ENCODE measurements around the gene BMP2K. TPM values are rescaled to one million over a fixed set of nuclear protein-coding genes. Genes with fewer than 3 reads are reported as not detected.

The BMP2K gene
- total RNA-seq, 2 experiments from 2014 or later: 4.6 to 5.6 TPM

DNA sequence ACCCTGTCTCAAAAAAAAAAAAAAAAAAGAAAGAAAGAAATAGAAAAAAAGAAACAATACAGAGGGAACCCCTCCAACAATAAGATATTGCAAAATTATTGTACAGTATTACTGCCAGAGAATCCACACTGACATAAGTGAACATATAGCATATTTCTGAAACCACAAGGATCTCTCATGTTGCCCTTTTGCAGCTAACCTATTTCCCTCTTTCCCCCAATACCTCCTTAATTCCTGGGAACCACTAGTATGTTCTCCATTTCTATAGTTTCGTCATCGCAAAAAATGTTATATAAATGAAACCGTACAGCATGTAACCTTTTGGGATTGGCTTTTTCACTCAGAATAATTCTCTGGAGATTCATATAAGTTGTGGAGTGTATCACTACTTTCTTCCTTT lies 20.0 kb upstream of the BMP2K start:
- Histone ChIP-seq H3K27me3 (ENCODE audit: control insufficient read depth in 1 of 2, insufficient read depth in 2 of 2, low read length in 2 of 2) (no peaks in the 10 kb centered on the region), H3K27ac (ENCODE audit: low read depth in 1 of 2, low read length in 2 of 2) (no peak overlapping the region), H3K9me3 (ENCODE audit: control insufficient read depth in 1 of 2, insufficient read depth in 1 of 2, low read length in 2 of 2) (no peaks in the 10 kb centered on the region), H3K4me3 (ENCODE audit: low read length) (no peak overlapping the region), H3K4me1 (ENCODE audit: insufficient read depth, low read length) (no peaks in the 10 kb centered on the region), H3K36me3 (ENCODE audit: insufficient read depth, low read length) (no peaks in the 10 kb centered on the region)
- no peaks in the 10 kb centered on the region for H3K9me3 Mint-ChIP-seq
- H3K4me1 Mint-ChIP-seq (ENCODE audit: low read depth): no peaks in the 10 kb centered on the region
- no peaks in the 10 kb centered on the region for H3K27me3 Mint-ChIP-seq
- H3K36me3 Mint-ChIP-seq (ENCODE audit: low read depth): no peaks in the 10 kb centered on the region
- ChIA-PET CTCF (no interaction called here), POLR2A (no interaction called here)
- no peak for TF ChIP-seq CTCF (IDR thresholded peaks at IDR 0.05)
- no peak for ATAC-seq (ENCODE audit: poor library complexity)
- no peak overlapping the region for H3K4me3 Mint-ChIP-seq
- no peak for DNase-seq
- H3K27ac Mint-ChIP-seq: no peak overlapping the region
- intact Hi-C loops (cut with DNase I, micrococcal nuclease): no loop called here

- Histone ChIP-seq H3K4me3 (ENCODE audit: low read length) (no peak overlapping the region), H3K4me1 (ENCODE audit: insufficient read depth, low read length) (no peaks in the 10 kb centered on the region), H3K36me3 (ENCODE audit: insufficient read depth, low read length) (no peaks in the 10 kb centered on the region), H3K27me3 (ENCODE audit: control insufficient read depth in 1 of 2, insufficient read depth in 2 of 2, low read length in 2 of 2) (no peaks in the 10 kb centered on the region), H3K9me3 (ENCODE audit: control insufficient read depth in 1 of 2, insufficient read depth in 1 of 2, low read length in 2 of 2) (no peaks in the 10 kb centered on the region), H3K27ac (ENCODE audit: low read depth in 1 of 2, low read length in 2 of 2) (no peak overlapping the region)
- DNase-seq (no peak), ATAC-seq (ENCODE audit: poor library complexity) (no peak)
- no peaks in the 10 kb centered on the region for H3K4me1 Mint-ChIP-seq (ENCODE audit: low read depth)
- H3K36me3 Mint-ChIP-seq (ENCODE audit: low read depth): no peaks in the 10 kb centered on the region
- ChIA-PET POLR2A (no interaction called here), CTCF (interaction anchor here (0.6 kb wide), 1 partner anchor 13 kb away, joined by 3 read pairs; no protein-coding TSS in a partner anchor)
- TF ChIP-seq CTCF (IDR thresholded peaks at IDR 0.05): no peak
- no peaks in the 10 kb centered on the region for H3K27me3 Mint-ChIP-seq
- H3K27ac Mint-ChIP-seq: no peak overlapping the region
- no peaks in the 10 kb centered on the region for H3K9me3 Mint-ChIP-seq
- intact Hi-C loops (cut with DNase I, micrococcal nuclease): no loop called here
- no peak overlapping the region for H3K4me3 Mint-ChIP-seq
Observed at GRCh38 chr4:78756776-78757175, 19.4 kb upstream of the BMP2K start.

DNA sequence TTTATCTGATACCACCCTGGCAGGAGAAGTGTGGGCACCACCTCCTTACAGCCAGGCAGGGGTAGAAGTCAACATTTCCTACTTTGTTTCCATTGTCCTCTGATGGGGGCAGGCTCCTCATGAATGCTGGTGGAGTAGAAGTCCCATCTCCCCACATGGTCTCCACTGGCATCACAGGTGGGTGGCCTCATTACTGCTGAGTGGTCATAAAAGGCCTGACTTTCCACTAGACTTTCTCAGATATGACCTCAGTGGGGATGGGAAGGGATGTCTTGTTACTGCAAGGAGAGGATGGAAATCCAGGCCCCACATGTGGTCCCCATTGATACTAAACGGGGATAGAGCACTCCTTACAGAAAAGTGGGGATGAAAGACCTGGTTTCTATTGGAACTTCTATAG lies 18.6 kb upstream of the BMP2K start:
- DNase-seq: no peak
- no peak overlapping the region for H3K4me3 ChIP-seq (ENCODE audit: low read length)
- H3K36me3 Mint-ChIP-seq (ENCODE audit: low read depth): no peaks in the 10 kb centered on the region
- ChIA-PET POLR2A (no interaction called here), CTCF (interaction anchor here (1.0 kb wide), 1 partner anchor 16 kb away, joined by 5 read pairs; no protein-coding TSS in a partner anchor)
- no peak overlapping the region for H3K4me3 Mint-ChIP-seq
- no peaks in the 10 kb centered on the region for H3K36me3 ChIP-seq (ENCODE audit: insufficient read depth, low read length)
- H3K4me1 Mint-ChIP-seq (ENCODE audit: low read depth): no peaks in the 10 kb centered on the region
- ATAC-seq (ENCODE audit: poor library complexity): no peak
- no peaks in the 10 kb centered on the region for H3K27me3 ChIP-seq (ENCODE audit: control insufficient read depth in 1 of 2, insufficient read depth in 2 of 2, low read length in 2 of 2)
- no peak for TF ChIP-seq CTCF (IDR thresholded peaks at IDR 0.05)
- H3K27me3 Mint-ChIP-seq: no peaks in the 10 kb centered on the region
- no peak overlapping the region for H3K27ac Mint-ChIP-seq
- no peaks in the 10 kb centered on the region for H3K9me3 ChIP-seq (ENCODE audit: control insufficient read depth in 1 of 2, insufficient read depth in 1 of 2, low read length in 2 of 2)
- H3K4me1 ChIP-seq (ENCODE audit: insufficient read depth, low read length): no peaks in the 10 kb centered on the region
- no peak overlapping the region for H3K27ac ChIP-seq (ENCODE audit: low read depth in 1 of 2, low read length in 2 of 2)
- intact Hi-C loops (cut with DNase I, micrococcal nuclease): no loop called here
- H3K9me3 Mint-ChIP-seq: no peaks in the 10 kb centered on the region
